ENCODE measurements around the gene SLAMF8. TPM values are rescaled to one million over a fixed set of nuclear protein-coding genes. Genes with fewer than 3 reads are reported as not detected.

Gene SLAMF8
- total and polyA plus RNA-seq, 4 donors: 5.2 to 67.0 (median 28.4) TPM

DNA sequence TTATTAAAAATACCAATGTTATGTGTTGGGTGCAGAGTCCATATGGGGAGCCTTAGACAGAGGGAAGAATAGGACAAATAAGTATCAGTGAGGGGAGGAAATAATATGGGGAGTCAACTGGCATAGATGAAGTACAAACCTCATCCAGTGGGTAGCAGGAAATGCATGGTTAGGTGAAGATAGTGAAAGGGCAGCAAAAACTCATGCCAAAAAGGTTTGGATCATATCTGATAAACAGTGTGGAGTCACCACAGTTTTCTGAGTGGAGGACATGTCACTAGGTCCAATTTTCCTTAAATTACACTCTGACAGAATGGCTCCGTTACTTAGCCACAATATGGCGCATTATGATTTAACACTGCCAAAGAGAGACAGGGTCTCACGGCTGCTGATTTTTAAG, 35.6 kb upstream of the SLAMF8 start:
- WGBS, 2 donors: 44 to 57% methylated on average over 3 of the region's 3 CpGs
- H3K9me3 ChIP-seq (ENCODE audit: control insufficient read depth in 4 of 4, insufficient read depth in 3 of 4, low read length in 3 of 4): peaks cover 0 to 1% (median 0%) of the 10 kb centered on the region in 4 donors
- no peak overlapping the region for H3K4me3 ChIP-seq
- H3K9ac ChIP-seq (ENCODE audit: insufficient read depth in 1 of 2, low read length in 2 of 2): no peak overlapping the region
- no peak overlapping the region for H3K27ac ChIP-seq (ENCODE audit: low read depth in 1 of 2, low read length in 1 of 2)
- peaks cover 0 to 1% (median 0%) of the 10 kb centered on the region in 3 donors for H3K27me3 ChIP-seq (ENCODE audit: control insufficient read depth in 3 of 3, insufficient read depth in 3 of 3, low read length in 2 of 3)
- peaks cover 0 to 3% (median 0%) of the 10 kb centered on the region in 5 donors for H3K4me1 ChIP-seq (ENCODE audit: control insufficient read depth in 5 of 5, insufficient read depth in 5 of 5, low read length in 5 of 5)
- TF ChIP-seq, protein P1, sequence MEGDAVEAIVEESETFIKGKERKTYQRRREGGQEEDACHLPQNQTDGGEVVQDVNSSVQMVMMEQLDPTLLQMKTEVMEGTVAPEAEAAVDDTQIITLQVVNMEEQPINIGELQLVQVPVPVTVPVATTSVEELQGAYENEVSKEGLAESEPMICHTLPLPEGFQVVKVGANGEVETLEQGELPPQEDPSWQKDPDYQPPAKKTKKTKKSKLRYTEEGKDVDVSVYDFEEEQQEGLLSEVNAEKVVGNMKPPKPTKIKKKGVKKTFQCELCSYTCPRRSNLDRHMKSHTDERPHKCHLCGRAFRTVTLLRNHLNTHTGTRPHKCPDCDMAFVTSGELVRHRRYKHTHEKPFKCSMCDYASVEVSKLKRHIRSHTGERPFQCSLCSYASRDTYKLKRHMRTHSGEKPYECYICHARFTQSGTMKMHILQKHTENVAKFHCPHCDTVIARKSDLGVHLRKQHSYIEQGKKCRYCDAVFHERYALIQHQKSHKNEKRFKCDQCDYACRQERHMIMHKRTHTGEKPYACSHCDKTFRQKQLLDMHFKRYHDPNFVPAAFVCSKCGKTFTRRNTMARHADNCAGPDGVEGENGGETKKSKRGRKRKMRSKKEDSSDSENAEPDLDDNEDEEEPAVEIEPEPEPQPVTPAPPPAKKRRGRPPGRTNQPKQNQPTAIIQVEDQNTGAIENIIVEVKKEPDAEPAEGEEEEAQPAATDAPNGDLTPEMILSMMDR (IDR thresholded peaks at IDR 0.05; ENCODE audit: control extremely low read depth, extremely low read depth): no peak
- H3K36me3 ChIP-seq (ENCODE audit: control insufficient read depth in 4 of 4, insufficient read depth in 4 of 4, low read length in 4 of 4): no peaks in the 10 kb centered on the region
- ATAC-seq (ENCODE audit: insufficient read depth, low FRiP score) (no peak), DNase-seq (no peak)

DNA sequence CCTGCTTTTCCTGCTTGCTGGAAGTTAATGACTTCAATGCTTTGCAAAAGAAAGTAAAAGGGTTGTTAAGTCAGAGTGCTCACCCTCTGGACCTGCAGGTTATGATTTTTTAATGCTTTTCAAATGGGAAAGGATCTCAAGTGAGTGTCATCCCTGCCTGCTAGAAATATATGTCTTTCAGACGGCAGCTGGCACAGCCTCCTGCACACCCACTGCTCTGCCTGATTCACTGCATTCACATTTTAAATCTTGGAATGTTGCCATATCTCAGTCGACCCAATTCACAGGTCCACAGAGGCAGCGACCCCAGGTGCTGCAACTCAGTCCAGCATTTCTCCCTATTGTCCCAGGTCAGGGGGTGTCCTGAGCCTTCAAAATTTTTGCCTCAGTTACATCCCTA, 35.2 kb upstream of the SLAMF8 start:
- peaks cover 0 to 3% (median 0%) of the 10 kb centered on the region in 3 donors for H3K27me3 ChIP-seq (ENCODE audit: control insufficient read depth in 3 of 3, insufficient read depth in 3 of 3, low read length in 2 of 3)
- H3K36me3 ChIP-seq (ENCODE audit: control insufficient read depth in 4 of 4, insufficient read depth in 4 of 4, low read length in 4 of 4): no peaks in the 10 kb centered on the region
- H3K9me3 ChIP-seq (ENCODE audit: control insufficient read depth in 4 of 4, insufficient read depth in 3 of 4, low read length in 3 of 4): peaks cover 0 to 1% (median 0%) of the 10 kb centered on the region in 4 donors
- peaks cover 0 to 3% (median 0%) of the 10 kb centered on the region in 5 donors for H3K4me1 ChIP-seq (ENCODE audit: control insufficient read depth in 5 of 5, insufficient read depth in 5 of 5, low read length in 5 of 5)
- H3K27ac ChIP-seq (ENCODE audit: low read depth in 1 of 2, low read length in 1 of 2): no peak overlapping the region
- DNase-seq: peak in 1 of 3 donors; percentile 47
- 28 to 31% methylated on average over 3 of the region's 3 CpGs for WGBS, 2 donors
- H3K9ac ChIP-seq (ENCODE audit: insufficient read depth in 1 of 2, low read length in 2 of 2): no peak overlapping the region
- TF ChIP-seq, protein P1 (IDR thresholded peaks at IDR 0.05; ENCODE audit: control extremely low read depth, extremely low read depth): no peak
- no peak for ATAC-seq (ENCODE audit: insufficient read depth, low FRiP score)
- H3K4me3 ChIP-seq: no peak overlapping the region

DNA sequence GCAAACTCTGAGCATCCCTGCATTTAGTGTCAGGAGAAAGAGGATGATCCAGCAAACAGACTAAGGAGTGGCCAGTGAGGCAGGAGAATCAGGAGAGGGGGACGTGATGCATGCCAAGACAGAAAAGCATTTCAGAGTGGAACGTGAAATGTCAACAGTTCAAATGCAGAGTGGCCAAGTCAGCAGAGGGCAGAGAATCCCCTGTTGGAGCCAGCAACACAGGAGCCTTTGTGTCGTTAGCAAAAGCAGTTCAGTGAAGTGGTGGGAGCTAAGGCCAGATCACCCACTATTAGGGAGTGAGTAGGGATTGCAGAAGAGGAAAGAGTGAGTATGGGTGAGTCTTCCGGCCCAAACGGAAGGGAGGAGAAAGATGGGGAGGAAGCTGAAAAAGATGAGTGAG, 31.1 kb upstream of the SLAMF8 start:
- no peaks in the 10 kb centered on the region for H3K36me3 ChIP-seq (ENCODE audit: control insufficient read depth in 4 of 4, insufficient read depth in 4 of 4, low read length in 4 of 4)
- TF ChIP-seq, protein P1 (IDR thresholded peaks at IDR 0.05; ENCODE audit: control extremely low read depth, extremely low read depth): no peak
- H3K4me1 ChIP-seq (ENCODE audit: control insufficient read depth in 5 of 5, insufficient read depth in 5 of 5, low read length in 5 of 5): no peaks in the 10 kb centered on the region
- WGBS, 2 donors: 53 to 63% methylated on average over 5 of the region's 5 CpGs
- H3K27ac ChIP-seq (ENCODE audit: low read depth in 1 of 2, low read length in 1 of 2): no peak overlapping the region
- peaks cover 0 to 3% (median 2%) of the 10 kb centered on the region in 3 donors for H3K27me3 ChIP-seq (ENCODE audit: control insufficient read depth in 3 of 3, insufficient read depth in 3 of 3, low read length in 2 of 3)
- peaks cover 0 to 1% (median 0%) of the 10 kb centered on the region in 4 donors for H3K9me3 ChIP-seq (ENCODE audit: control insufficient read depth in 4 of 4, insufficient read depth in 3 of 4, low read length in 3 of 4)
- ATAC-seq (ENCODE audit: insufficient read depth, low FRiP score) (no peak), DNase-seq (peak in 2 of 3 donors; percentile 5 to 24)
- no peak overlapping the region for H3K9ac ChIP-seq (ENCODE audit: insufficient read depth in 1 of 2, low read length in 2 of 2)
- no peak overlapping the region for H3K4me3 ChIP-seq

DNA sequence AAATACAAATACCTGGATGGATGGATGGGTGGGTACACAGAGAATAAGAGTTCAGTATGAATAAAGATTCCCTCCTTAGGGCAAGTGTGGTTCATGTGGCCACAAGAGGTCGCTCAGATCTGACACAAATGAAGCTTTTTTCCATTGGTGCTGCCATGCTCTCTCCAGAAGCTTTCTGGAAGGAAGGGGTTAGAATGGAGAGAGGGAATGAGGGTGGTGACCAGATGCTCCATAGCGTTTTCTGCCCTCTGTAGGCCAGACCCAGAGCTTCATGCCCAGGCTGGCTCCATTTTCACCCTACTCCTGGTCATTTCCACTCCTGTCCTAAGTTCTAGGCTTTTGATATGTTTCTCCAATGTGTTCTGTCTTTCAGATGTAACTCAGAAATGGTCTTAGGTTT, 27.8 kb upstream of the SLAMF8 start:
- 5 to 9% methylated on average over 2 of the region's 2 CpGs for WGBS, 2 donors
- H3K27ac ChIP-seq (ENCODE audit: low read depth in 1 of 2, low read length in 1 of 2): no peak overlapping the region
- no peak overlapping the region for H3K4me3 ChIP-seq
- peak; percentile 80 for ATAC-seq (ENCODE audit: insufficient read depth, low FRiP score)
- no peaks in the 10 kb centered on the region for H3K36me3 ChIP-seq (ENCODE audit: control insufficient read depth in 4 of 4, insufficient read depth in 4 of 4, low read length in 4 of 4)
- peaks cover 0 to 3% (median 2%) of the 10 kb centered on the region in 3 donors for H3K27me3 ChIP-seq (ENCODE audit: control insufficient read depth in 3 of 3, insufficient read depth in 3 of 3, low read length in 2 of 3)
- TF ChIP-seq, protein P1 (IDR thresholded peaks at IDR 0.05; ENCODE audit: control extremely low read depth, extremely low read depth): peak; percentile 61
- no peak overlapping the region for H3K9ac ChIP-seq (ENCODE audit: insufficient read depth in 1 of 2, low read length in 2 of 2)
- H3K9me3 ChIP-seq (ENCODE audit: control insufficient read depth in 4 of 4, insufficient read depth in 3 of 4, low read length in 3 of 4): no peaks in the 10 kb centered on the region
- H3K4me1 ChIP-seq (ENCODE audit: control insufficient read depth in 5 of 5, insufficient read depth in 5 of 5, low read length in 5 of 5): peaks cover 0 to 6% (median 3%) of the 10 kb centered on the region in 5 donors
- peak; percentile 71 to 88 (median 76) for DNase-seq
